OCI-LY7 (cell line): ENCODE results near the gene GPR183. TPM values are rescaled to one million over a fixed set of nuclear protein-coding genes. Genes with fewer than 3 reads are reported as not detected.

ENCODE experiments used
- BruUV-seq: library from RNA; stranded (reverse); fragments of 400-500 nt; replicated peaks from 2 replicates; lab custom pipeline; 2021; lab: Mats Ljungman, UMichigan
- CTCF ChIA-PET: fragments of 300-600 bp; sonication (Branson Sonifier 250); formaldehyde crosslinking; loops from one replicate; lab custom pipeline; 2022; ENCODE audit warnings: antibody characterized with exemption; ENCODE audit not compliant: unreplicated experiment; lab: Charles Lee
- POLR2A ChIA-PET: fragments of 300-600 bp; sonication (Branson Sonifier 250); formaldehyde crosslinking; loops from one replicate; lab custom pipeline; 2022; ENCODE audit warnings: antibody characterized with exemption; lab: Charles Lee
- DNase-seq: peaks from one replicate; pipeline ENCODE4 v3.0.0-alpha.2; 2015; ENCODE audit warnings: low spot score
- H2AFZ ChIP-seq: fragments of 200-600 bp; sonication (generic), shearing (Covaris generic); 2 replicates; pipeline ENCODE4 v1.6.1; 2014; ENCODE audit warnings: mild to moderate bottlenecking, antibody characterized with exemption, low read length, moderate library complexity
- H3K27ac ChIP-seq: fragments of 200-600 bp; sonication (generic); 2 replicates; pipeline ENCODE4 v1.5.1; 2014; ENCODE audit warnings: mixed run types, low read depth, mild to moderate bottlenecking, moderate library complexity, low read length, inconsistent platforms; ENCODE audit not compliant: poor library complexity, severe bottlenecking
- H3K36me3 ChIP-seq: fragments of 200-600 bp; sonication (generic); 2 replicates; pipeline ENCODE4 v1.6.1; 2014; ENCODE audit warnings: mild to moderate bottlenecking, antibody characterized with exemption, low read length, moderate library complexity, mixed read lengths; ENCODE audit not compliant: insufficient read depth
- H3K4me1 ChIP-seq: fragments of 200-600 bp; sonication (generic); 2 replicates; pipeline ENCODE4 v1.5.1; 2014; ENCODE audit warnings: mild to moderate bottlenecking, low read length; ENCODE audit not compliant: insufficient read depth, poor library complexity, severe bottlenecking
- H3K4me2 ChIP-seq: fragments of 200-600 bp; sonication (generic); 2 replicates; pipeline ENCODE4 v1.6.1; 2014; ENCODE audit warnings: mild to moderate bottlenecking, low read length
- H3K4me3 ChIP-seq: fragments of 200-600 bp; sonication (generic); 2 replicates; pipeline ENCODE4 v1.5.1; 2014; ENCODE audit warnings: mild to moderate bottlenecking, low read depth, low read length; ENCODE audit not compliant: poor library complexity, severe bottlenecking
- H3K79me2 ChIP-seq: fragments of 200-600 bp; sonication (generic); 2 replicates; pipeline ENCODE4 v1.6.1; 2016; ENCODE audit warnings: low read depth, mild to moderate bottlenecking, low read length, moderate library complexity, mixed read lengths; ENCODE audit not compliant: insufficient read depth
- H3K9me2 ChIP-seq: fragments of 200-600 bp; sonication (generic); 2 replicates; pipeline ENCODE4 v1.6.1; 2016; ENCODE audit warnings: mild to moderate bottlenecking, low read length, mixed read lengths; ENCODE audit not compliant: insufficient read depth
- H3K9me3 ChIP-seq: fragments of 200-600 bp; sonication (generic); 2 replicates; pipeline ENCODE4 v1.6.1; 2014; ENCODE audit warnings: mild to moderate bottlenecking, mixed run types, low read length, mixed read lengths
- H4K20me1 ChIP-seq: fragments of 200-600 bp; sonication (generic); 2 replicates; pipeline ENCODE4 v1.6.1; 2014; ENCODE audit warnings: mild to moderate bottlenecking, antibody characterized with exemption, low read length, moderate library complexity, mixed read lengths; ENCODE audit not compliant: insufficient read depth
- EZH2phosphoT487 ChIP-seq: fragments of 200-600 bp; sonication (generic); IDR thresholded peaks from 2 replicates; pipeline ENCODE4 v1.6.1; 2018; ENCODE audit warnings: low read depth, borderline replicate concordance, mild to moderate bottlenecking, mixed run types, antibody characterized with exemption, low read length, moderate library complexity, mixed read lengths
- intact Hi-C: fragments of 100-400 bp; cut with micrococcal nuclease; formaldehyde crosslinking; loops from one replicate; pipeline ENCODE4 v1.10.0; 2022; ENCODE audit not compliant: unreplicated experiment
- total RNA-seq, 2 experiments: library from RNA; depleted of rRNA in 1 of 2; stranded (reverse); fragments of >200 nt in 1 of 2; shearing (Covaris generic) in 1 of 2; gene quantifications; 2 replicates each; pipeline ENCODE4 v1.2.3, GENCODE V29; 2014 to 2022
- TF ChIP-seq, protein P1 (sequence below): fragments of 200-600 bp; sonication (generic); conservative IDR thresholded peaks from 2 replicates; pipeline ENCODE4 v1.5.1; 2014; ENCODE audit warnings: mild to moderate bottlenecking, antibody characterized with exemption, low read length, moderate library complexity, mixed read lengths

Gene GPR183
- total RNA-seq, 2 experiments from 2014 or later: not detected

- Histone ChIP-seq H3K9me3 (no peaks in the 10 kb centered on the region), H3K36me3 (peaks cover 14% of the 10 kb centered on the region; the same call in 1 of the 2 replicates), H4K20me1 (no peaks in the 10 kb centered on the region), H2AFZ (no peak overlapping the region), H3K27ac (no peak overlapping the region), H3K79me2 (no peaks in the 10 kb centered on the region), H3K4me1 (no peaks in the 10 kb centered on the region), H3K9me2 (no peaks in the 10 kb centered on the region), H3K4me3 (no peak overlapping the region), H3K4me2 (no peak overlapping the region)
- DNase-seq: no peak
- TF ChIP-seq EZH2phosphoT487: no peak
- TF ChIP-seq, protein P1, sequence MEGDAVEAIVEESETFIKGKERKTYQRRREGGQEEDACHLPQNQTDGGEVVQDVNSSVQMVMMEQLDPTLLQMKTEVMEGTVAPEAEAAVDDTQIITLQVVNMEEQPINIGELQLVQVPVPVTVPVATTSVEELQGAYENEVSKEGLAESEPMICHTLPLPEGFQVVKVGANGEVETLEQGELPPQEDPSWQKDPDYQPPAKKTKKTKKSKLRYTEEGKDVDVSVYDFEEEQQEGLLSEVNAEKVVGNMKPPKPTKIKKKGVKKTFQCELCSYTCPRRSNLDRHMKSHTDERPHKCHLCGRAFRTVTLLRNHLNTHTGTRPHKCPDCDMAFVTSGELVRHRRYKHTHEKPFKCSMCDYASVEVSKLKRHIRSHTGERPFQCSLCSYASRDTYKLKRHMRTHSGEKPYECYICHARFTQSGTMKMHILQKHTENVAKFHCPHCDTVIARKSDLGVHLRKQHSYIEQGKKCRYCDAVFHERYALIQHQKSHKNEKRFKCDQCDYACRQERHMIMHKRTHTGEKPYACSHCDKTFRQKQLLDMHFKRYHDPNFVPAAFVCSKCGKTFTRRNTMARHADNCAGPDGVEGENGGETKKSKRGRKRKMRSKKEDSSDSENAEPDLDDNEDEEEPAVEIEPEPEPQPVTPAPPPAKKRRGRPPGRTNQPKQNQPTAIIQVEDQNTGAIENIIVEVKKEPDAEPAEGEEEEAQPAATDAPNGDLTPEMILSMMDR: no peak
- intact Hi-C loops: no loop called here
- POLR2A ChIA-PET: interaction anchor here (0.8 kb wide), 1 partner anchor 20 kb away, joined by 3 read pairs; no protein-coding TSS in a partner anchor
- CTCF ChIA-PET: no interaction called here
- no TSS peak for BruUV-seq
Observed at GRCh38 chr13:99314640-99315176, 7.5 kb upstream of the GPR183 start.

DNA sequence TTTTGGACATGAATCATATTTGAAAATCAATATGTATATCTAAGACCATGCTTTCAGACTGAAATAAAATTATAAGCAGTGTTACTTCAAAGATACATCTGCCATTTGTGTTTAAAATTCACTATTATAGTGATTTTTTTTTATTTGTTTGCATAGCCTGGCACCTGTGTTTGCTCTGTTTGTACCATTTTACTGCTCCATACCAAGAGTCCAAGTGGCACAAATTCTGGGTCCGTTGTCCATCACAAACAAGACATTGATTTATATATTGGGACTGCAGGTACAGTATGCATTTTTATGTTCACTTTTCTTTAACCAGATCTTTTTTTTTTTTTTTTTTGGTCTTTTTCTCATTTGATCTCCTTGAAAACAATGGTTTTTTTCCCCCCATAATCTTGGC lies 6.7 kb upstream of the GPR183 start:
- Histone ChIP-seq H3K27ac (no peak overlapping the region), H2AFZ (no peak overlapping the region), H3K9me3 (no peaks in the 10 kb centered on the region), H3K4me1 (no peaks in the 10 kb centered on the region), H3K9me2 (no peaks in the 10 kb centered on the region), H4K20me1 (no peaks in the 10 kb centered on the region), H3K79me2 (no peaks in the 10 kb centered on the region), H3K4me3 (no peak overlapping the region), H3K4me2 (no peak overlapping the region), H3K36me3 (peaks cover 6% of the 10 kb centered on the region; the same call in 1 of the 2 replicates)
- POLR2A ChIA-PET: interaction anchor here (0.8 kb wide), 1 partner anchor 19 kb away, joined by 3 read pairs; no protein-coding TSS in a partner anchor
- intact Hi-C loops: no loop called here
- no peak for DNase-seq
- BruUV-seq: no TSS peak
- TF ChIP-seq EZH2phosphoT487: no peak
- TF ChIP-seq, protein P1: no peak
- CTCF ChIA-PET: no interaction called here

DNA sequence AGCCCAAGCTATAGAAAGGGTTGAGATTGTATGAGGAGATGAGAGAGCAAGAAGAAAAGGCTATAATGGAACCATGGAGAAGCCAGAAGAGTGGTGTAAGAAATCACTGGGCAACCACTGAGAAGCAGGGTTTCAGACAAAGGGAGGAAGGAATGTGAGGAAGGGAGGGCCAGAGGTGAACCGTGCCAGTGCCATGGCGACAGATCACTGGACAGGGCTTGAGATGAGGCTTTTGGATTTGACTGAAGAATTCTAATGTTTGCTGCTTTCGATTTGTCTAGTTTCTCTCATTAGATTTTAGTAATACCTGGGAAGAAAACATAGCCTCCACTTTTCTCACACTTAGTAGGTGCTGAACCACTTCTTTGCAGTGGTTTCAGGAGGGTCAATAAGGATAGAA lies 6.3 kb upstream of the GPR183 start:
- POLR2A ChIA-PET: no interaction called here
- Histone ChIP-seq H3K27ac (no peak overlapping the region), H3K9me3 (no peaks in the 10 kb centered on the region), H3K79me2 (no peaks in the 10 kb centered on the region), H4K20me1 (no peaks in the 10 kb centered on the region), H3K36me3 (0 out of 2 replicates have a peak, but pooled peaks cover 4% of the 10 kb centered on the region), H3K4me3 (no peak overlapping the region), H2AFZ (no peak overlapping the region), H3K4me1 (no peaks in the 10 kb centered on the region), H3K9me2 (no peaks in the 10 kb centered on the region), H3K4me2 (no peak overlapping the region)
- DNase-seq: no peak
- BruUV-seq: no TSS peak
- TF ChIP-seq EZH2phosphoT487: no peak
- TF ChIP-seq, protein P1: no peak
- CTCF ChIA-PET: no interaction called here
- intact Hi-C loops: no loop called here
